ENCODE measurements around the gene NCEH1.

- TF ChIP-seq EP300 (IDR thresholded peaks at IDR 0.05): no peak
- no peak for TF ChIP-seq POLR2AphosphoS5 (IDR thresholded peaks at IDR 0.05)
- no peak for TF ChIP-seq CTCF (IDR thresholded peaks at IDR 0.05)
- no peak for TF ChIP-seq POLR2A (IDR thresholded peaks at IDR 0.05)
These were observed 66.6 kb downstream of the NCEH1 start for GRCh38 chr3:172644258-172644657.
